Stimulated activated naive B cell treated with anti-CD40 and anti-IgM and Interleukin-4, amounts not matched to agents 10 μg/mL and 1 μg/mL and 100 μg/mL, for 72 hours (primary cell): ENCODE results near the gene STX12.
A peak's percentile ranks its signal among the peaks of the same experiment; 100 is the strongest.

ENCODE experiments used
- ATAC-seq, 2 donors: fragments of 150-1000 bp; cut with Tn5 transposase; replicated peaks; 2 replicates each; pipeline ENCODE4 v1.10.0; 2021; ENCODE audit warnings: moderate library complexity in 1 of 2
- DNase-seq: peaks from one replicate; pipeline ENCODE4 v3.0.0; 2021
- H3K27ac Mint-ChIP-seq: one replicate; pipeline ENCODE4 v1.8.0; 2022; ENCODE audit warnings: mild to moderate bottlenecking, mixed read lengths
- H3K27me3 Mint-ChIP-seq, 2 donors: one replicate each; pipeline ENCODE4 v1.8.0; 2022; ENCODE audit warnings: mixed read lengths in 2 of 2
- H3K36me3 Mint-ChIP-seq, 2 donors: one replicate each; pipeline ENCODE4 v1.8.0; 2022; ENCODE audit warnings: mixed read lengths in 2 of 2, mild to moderate bottlenecking in 1 of 2
- H3K4me1 Mint-ChIP-seq, 2 donors: one replicate each; pipeline ENCODE4 v1.8.0; 2022; ENCODE audit warnings: mixed read lengths in 2 of 2, mild to moderate bottlenecking in 1 of 2
- H3K4me3 Mint-ChIP-seq, 2 donors: one replicate each; pipeline ENCODE4 v1.8.0; 2022; ENCODE audit warnings: mild to moderate bottlenecking in 2 of 2, mixed read lengths in 2 of 2, moderate library complexity in 1 of 2
- H3K9me3 Mint-ChIP-seq, 2 donors: one replicate each; pipeline ENCODE4 v1.8.0; 2022; ENCODE audit warnings: mixed read lengths in 2 of 2, mild to moderate bottlenecking in 1 of 2

Gene STX12

DNA sequence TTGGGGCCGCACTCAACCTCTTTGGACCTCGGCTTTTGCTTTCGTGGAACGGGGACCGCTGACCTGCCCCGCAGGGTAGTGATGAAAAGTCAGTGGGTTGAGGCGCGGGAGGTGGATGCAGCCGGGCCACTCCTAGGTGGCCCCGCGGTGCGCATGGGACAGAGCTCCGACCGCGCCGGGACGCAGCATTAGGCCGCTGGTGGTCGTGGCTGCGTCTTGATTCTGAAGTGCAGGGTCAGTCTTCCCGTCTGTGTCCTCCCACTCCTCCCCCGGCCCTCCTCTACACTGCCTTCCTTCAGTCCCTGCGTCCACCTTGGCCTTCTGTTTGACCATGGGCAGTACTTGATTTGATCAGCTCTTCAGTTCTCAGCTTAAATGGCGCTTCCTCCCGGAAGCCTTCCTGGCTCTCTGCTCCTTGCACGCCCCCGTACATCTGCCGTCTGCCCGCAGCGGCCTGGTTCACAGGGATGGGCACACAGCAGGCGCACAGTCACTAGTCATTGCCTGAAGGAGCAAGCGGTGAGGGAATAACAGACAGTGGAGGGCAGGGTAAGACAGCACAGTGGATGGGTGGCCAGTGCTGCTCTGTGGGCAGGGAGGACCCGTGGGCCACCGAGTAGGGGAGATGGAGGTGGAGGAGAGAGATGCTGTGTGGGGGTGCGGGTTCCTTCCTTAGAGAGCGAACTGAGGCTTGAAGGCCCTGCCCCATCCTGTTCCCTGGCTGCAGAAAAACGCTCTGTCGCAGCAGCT is 100.0 kb downstream of the STX12 start:
- DNase-seq (no peak), ATAC-seq (peak; percentile 24 to 26)
- Mint-ChIP-seq H3K27me3 (no peaks in the 10 kb centered on the region), H3K27ac (peak overlapping the region; percentile 90), H3K9me3 (no peaks in the 10 kb centered on the region), H3K4me3 (peak overlapping the region; percentile 93 to 95), H3K4me1 (peaks cover 37 to 60% of the 10 kb centered on the region in 2 donors), H3K36me3 (peaks cover 17 to 19% of the 10 kb centered on the region in 2 donors)

- H3K9me3 Mint-ChIP-seq, result no peaks in the 10 kb centered on the region
- H3K36me3 Mint-ChIP-seq, result peaks cover 19 to 28% of the 10 kb centered on the region in 2 donors
- no peak for ATAC-seq
- no peaks in the 10 kb centered on the region for H3K27me3 Mint-ChIP-seq
- H3K27ac Mint-ChIP-seq, result peak overlapping the region; percentile 87
- H3K4me1 Mint-ChIP-seq, result peaks cover 38 to 53% of the 10 kb centered on the region in 2 donors
- no peak for DNase-seq
- peak overlapping the region; percentile 93 to 95 for H3K4me3 Mint-ChIP-seq
Measured at GRCh38 chr1:27873671-27874384, 100.8 kb downstream of the STX12 start.
